CD4-positive, alpha-beta memory T cell (primary cell): ENCODE measurements around the gene ACO1. TPM values are rescaled to one million over a fixed set of nuclear protein-coding genes. Genes with fewer than 3 reads are reported as not detected.

ENCODE experiments used
- CTCF ChIA-PET: fragments of 350-600 bp; sonication (Branson Sonifier 250); formaldehyde crosslinking; loops from one replicate; lab custom pipeline; 2021; ENCODE audit warnings: inconsistent platforms; ENCODE audit not compliant: partially characterized antibody; lab: Charles Lee
- POLR2A ChIA-PET: fragments of 350-600 bp; sonication (Branson Sonifier 250); formaldehyde crosslinking; loops from one replicate; lab custom pipeline; 2021; ENCODE audit not compliant: partially characterized antibody; lab: Charles Lee
- DNase-seq, 5 donors: peaks; one replicate each; pipeline versions ENCODE4 v3.0.0 to v3.0.0-alpha.2; 2020 to 2022; ENCODE audit warnings: mixed read lengths in 1 of 5
- H3K27ac ChIP-seq: one replicate; pipeline ENCODE4 v1.7.0; 2013; ENCODE audit warnings: low read depth, low read length
- H3K27me3 ChIP-seq: 2 replicates; pipeline ENCODE4 v1.7.0; 2013; ENCODE audit warnings: mild to moderate bottlenecking, low read length, moderate library complexity; ENCODE audit not compliant: insufficient read depth
- H3K36me3 ChIP-seq: 2 replicates; pipeline ENCODE4 v1.7.0; 2013; ENCODE audit warnings: mild to moderate bottlenecking, low read length, moderate library complexity; ENCODE audit not compliant: insufficient read depth
- H3K4me1 ChIP-seq: 2 replicates; pipeline ENCODE4 v1.7.0; 2013; ENCODE audit warnings: mild to moderate bottlenecking, low read length, moderate library complexity; ENCODE audit not compliant: insufficient read depth
- H3K4me3 ChIP-seq, 2 donors: one replicate each; pipeline ENCODE4 v1.7.0; 2013; ENCODE audit warnings: low read length in 2 of 2, mild to moderate bottlenecking in 1 of 2
- H3K9me3 ChIP-seq, 2 donors: one replicate each; pipeline ENCODE4 v1.7.0; 2013; ENCODE audit warnings: low read length in 2 of 2, control low read depth in 1 of 2; ENCODE audit not compliant: control insufficient read depth in 1 of 2
- H3K27ac Mint-ChIP-seq, 7 donors: one replicate each; pipeline ENCODE4 v1.8.0; 2020 to 2021; ENCODE audit warnings: mixed read lengths in 7 of 7, mild to moderate bottlenecking in 6 of 7, inconsistent platforms in 3 of 7, moderate library complexity in 3 of 7
- H3K27me3 Mint-ChIP-seq, 2 donors: one replicate each; pipeline ENCODE4 v1.8.0; 2020 to 2021; ENCODE audit warnings: mixed read lengths in 2 of 2
- H3K36me3 Mint-ChIP-seq, 2 donors: one replicate each; pipeline ENCODE4 v1.8.0; 2020 to 2021; ENCODE audit warnings: mixed read lengths in 2 of 2, inconsistent platforms in 1 of 2, mild to moderate bottlenecking in 1 of 2
- H3K4me1 Mint-ChIP-seq, 4 donors: one replicate each; pipeline ENCODE4 v1.8.0; 2020 to 2021; ENCODE audit warnings: mixed read lengths in 4 of 4, mild to moderate bottlenecking in 1 of 4
- H3K4me3 Mint-ChIP-seq, 8 donors: one replicate each; pipeline ENCODE4 v1.8.0; 2020 to 2021; ENCODE audit warnings: mixed read lengths in 8 of 8, mild to moderate bottlenecking in 7 of 8, moderate library complexity in 6 of 8, inconsistent platforms in 3 of 8
- H3K9me3 Mint-ChIP-seq, 8 donors: one replicate each; pipeline ENCODE4 v1.8.0; 2020 to 2021; ENCODE audit warnings: mixed read lengths in 8 of 8, mild to moderate bottlenecking in 5 of 8, inconsistent platforms in 3 of 8, moderate library complexity in 1 of 8
- intact Hi-C: fragments of 100-400 bp; cut with micrococcal nuclease; formaldehyde crosslinking; loops from one replicate; pipeline ENCODE4 v1.15.1; 2023
- polyA plus RNA-seq, 2 donors: library from polyadenylated mRNA; unstranded; fragments of 300-500 nt; fragmentation: Illumina TruSeq; gene quantifications; one replicate each; pipeline ENCODE4 v1.2.3, GENCODE V29; 2021
- total RNA-seq, 2 experiments: library from RNA; stranded (reverse); gene quantifications; one replicate each; pipeline ENCODE4 v1.2.3, GENCODE V29; 2021

Gene ACO1
- total and polyA plus RNA-seq, 4 experiments from 2014 or later: 7.9 to 11.9 (median 9.2) TPM

DNA sequence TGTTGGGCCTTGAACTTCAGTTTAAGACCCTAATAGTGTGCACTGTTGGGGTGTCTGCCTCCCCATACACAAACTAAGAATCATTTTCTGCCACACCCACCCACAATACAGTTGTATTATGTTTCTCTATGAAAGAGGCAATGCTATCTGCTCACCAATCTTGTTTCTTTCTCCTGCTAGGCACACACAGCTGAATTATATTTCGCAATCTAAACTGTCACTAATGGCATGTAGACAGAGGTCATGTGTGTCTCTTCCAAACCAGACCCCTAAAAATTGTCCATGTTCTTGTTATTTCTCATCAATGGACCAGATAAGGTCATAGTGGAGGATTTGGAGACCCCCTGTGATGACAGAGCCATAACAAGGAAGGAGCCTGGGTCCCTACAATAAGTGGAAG is 84.3 kb downstream of the ACO1 start:
- Mint-ChIP-seq H3K36me3 (peaks cover 57 to 80% of the 10 kb centered on the region in 2 donors), H3K27me3 (no peaks in the 10 kb centered on the region), H3K4me1 (no peaks in the 10 kb centered on the region), H3K4me3 (no peak overlapping the region), H3K27ac (peak overlapping the region in 1 of 7 donors; percentile 12), H3K9me3 (no peaks in the 10 kb centered on the region)
- intact Hi-C loops: loop anchor here (5.0 kb wide), 1 partner anchor 59 kb away; the partner anchor contains the start of gene RIGI
- Histone ChIP-seq H3K9me3 (no peaks in the 10 kb centered on the region), H3K27me3 (no peaks in the 10 kb centered on the region), H3K27ac (no peak overlapping the region), H3K4me1 (no peaks in the 10 kb centered on the region), H3K4me3 (no peak overlapping the region), H3K36me3 (peaks cover 44% of the 10 kb centered on the region)
- no peak for DNase-seq
- CTCF ChIA-PET: interaction anchor here (1.0 to 1.2 kb wide), 2 partner anchors 21 to 111 kb away, joined by 3 to 4 read pairs; no protein-coding TSS in a partner anchor
- POLR2A ChIA-PET: no interaction called here

DNA sequence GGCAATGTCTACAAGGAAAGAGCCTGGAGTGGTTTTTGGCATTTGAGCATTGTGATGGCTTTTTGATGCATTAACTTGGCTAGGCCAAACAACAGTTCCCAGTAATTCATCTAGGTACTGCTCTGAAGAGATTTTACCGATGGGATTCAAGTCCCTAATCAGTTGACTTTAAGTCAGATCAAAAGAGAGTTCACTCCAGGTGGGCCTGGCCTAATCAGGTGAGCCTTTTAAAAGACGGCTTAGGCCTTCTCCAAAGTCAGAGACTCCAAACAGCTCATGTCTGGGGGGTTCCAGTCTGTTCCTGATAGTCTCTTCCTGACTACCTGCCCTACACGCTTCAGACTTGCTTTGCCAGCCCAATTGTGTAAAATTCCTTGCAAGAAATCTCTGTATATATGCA is 87.9 kb downstream of the ACO1 start:
- peaks cover 0 to 2% (median 0%) of the 10 kb centered on the region in 8 donors for H3K9me3 Mint-ChIP-seq
- peaks cover 42% of the 10 kb centered on the region for H3K36me3 ChIP-seq
- DNase-seq: no peak
- intact Hi-C loops: loop anchor here (2.0 kb wide), 1 partner anchor 14 kb away; no protein-coding TSS in a partner anchor
- no peak overlapping the region for H3K27ac ChIP-seq
- H3K27me3 Mint-ChIP-seq: no peaks in the 10 kb centered on the region
- ChIA-PET POLR2A (no interaction called here), CTCF (interaction anchor here (1.7 kb wide), 1 partner anchor 93 kb away, joined by 6 read pairs; no protein-coding TSS in a partner anchor)
- no peak overlapping the region for H3K4me3 ChIP-seq
- no peaks in the 10 kb centered on the region for H3K9me3 ChIP-seq
- H3K36me3 Mint-ChIP-seq: peaks cover 57 to 82% of the 10 kb centered on the region in 2 donors
- H3K27ac Mint-ChIP-seq: no peak overlapping the region
- no peaks in the 10 kb centered on the region for H3K27me3 ChIP-seq
- no peak overlapping the region for H3K4me3 Mint-ChIP-seq
- H3K4me1 Mint-ChIP-seq: no peaks in the 10 kb centered on the region
- H3K4me1 ChIP-seq: no peaks in the 10 kb centered on the region

DNA sequence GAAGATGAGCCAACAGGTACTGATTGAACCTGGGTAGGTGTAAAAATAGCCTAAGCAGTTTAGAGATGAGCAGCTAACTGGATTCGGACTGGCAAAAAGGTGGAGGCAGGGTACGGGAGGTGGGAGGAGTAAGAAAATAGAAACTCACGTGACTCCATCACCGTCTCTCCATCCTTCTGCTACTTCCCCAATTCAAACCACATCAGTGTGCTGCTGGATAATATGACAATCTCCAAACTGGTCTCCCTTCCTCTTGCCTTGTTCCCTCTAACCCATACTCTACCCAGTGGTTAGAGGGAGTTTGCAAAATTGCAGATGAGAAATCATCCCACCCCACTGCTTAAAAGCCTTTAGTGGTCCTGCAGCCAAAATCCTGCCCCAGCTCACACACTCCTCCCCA is 98.9 kb downstream of the ACO1 start:
- peaks cover 60 to 76% of the 10 kb centered on the region in 2 donors for H3K36me3 Mint-ChIP-seq
- ChIA-PET CTCF (no interaction called here), POLR2A (no interaction called here)
- Histone ChIP-seq H3K4me3 (no peak overlapping the region), H3K27me3 (no peaks in the 10 kb centered on the region), H3K36me3 (peaks cover 58% of the 10 kb centered on the region), H3K27ac (no peak overlapping the region), H3K9me3 (no peaks in the 10 kb centered on the region), H3K4me1 (no peaks in the 10 kb centered on the region)
- intact Hi-C loops: no loop called here
- no peak overlapping the region for H3K4me3 Mint-ChIP-seq
- no peaks in the 10 kb centered on the region for H3K9me3 Mint-ChIP-seq
- no peaks in the 10 kb centered on the region for H3K27me3 Mint-ChIP-seq
- no peaks in the 10 kb centered on the region for H3K4me1 Mint-ChIP-seq
- peak overlapping the region in 3 of 7 donors; percentile 7 to 72 (median 68) for H3K27ac Mint-ChIP-seq
- DNase-seq: no peak

DNA sequence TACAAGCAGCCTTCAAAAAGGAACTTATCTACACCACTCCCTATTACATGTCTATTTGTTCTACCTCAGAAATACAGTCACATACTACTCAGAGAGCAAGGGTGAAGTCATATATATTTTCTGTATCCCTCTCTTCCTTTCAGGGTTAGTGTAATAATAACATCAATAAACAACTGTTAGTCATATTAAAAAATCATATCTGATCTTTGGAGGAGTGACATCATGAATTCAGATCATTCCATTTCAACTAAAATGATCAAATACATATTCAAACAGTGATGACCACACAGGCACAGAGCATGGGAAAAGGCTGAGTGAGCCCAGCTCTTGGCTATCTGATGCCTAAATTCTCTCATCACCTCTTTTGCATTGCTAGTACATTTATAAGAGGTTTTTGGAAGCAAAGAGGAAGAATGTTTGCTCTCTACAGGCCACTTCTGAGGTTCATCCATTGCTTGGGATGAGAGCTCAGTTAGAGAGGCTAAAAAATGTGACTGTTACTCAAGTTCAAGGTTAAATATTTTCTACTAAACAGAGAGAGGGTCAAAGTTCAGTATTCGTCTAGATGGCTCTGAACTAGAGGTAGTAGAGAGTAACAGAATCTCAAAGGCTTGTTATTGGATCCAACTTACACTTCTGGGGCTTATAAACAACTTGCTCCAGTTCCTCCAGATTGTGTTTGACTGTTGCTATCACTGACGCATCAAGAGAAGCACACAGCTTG is 102.6 kb downstream of the ACO1 start:
- no peak overlapping the region for H3K4me3 Mint-ChIP-seq
- no peaks in the 10 kb centered on the region for H3K9me3 Mint-ChIP-seq
- Histone ChIP-seq H3K9me3 (no peaks in the 10 kb centered on the region), H3K4me1 (no peaks in the 10 kb centered on the region), H3K4me3 (no peak overlapping the region), H3K27ac (no peak overlapping the region), H3K27me3 (no peaks in the 10 kb centered on the region), H3K36me3 (peaks cover 52% of the 10 kb centered on the region)
- H3K4me1 Mint-ChIP-seq: peaks cover 0 to 3% (median 0%) of the 10 kb centered on the region in 4 donors
- peak overlapping the region in 5 of 7 donors; percentile 5 to 77 (median 41) for H3K27ac Mint-ChIP-seq
- ChIA-PET CTCF (interaction anchor here (0.9 to 2.6 kb wide), 4 partner anchors 39 to 108 kb away, joined by 3 to 8 read pairs (median 3); partner anchors contain the start of gene RIGI), POLR2A (no interaction called here)
- no peak for DNase-seq
- intact Hi-C loops: no loop called here
- H3K27me3 Mint-ChIP-seq: no peaks in the 10 kb centered on the region
- peaks cover 59 to 82% of the 10 kb centered on the region in 2 donors for H3K36me3 Mint-ChIP-seq

- Histone ChIP-seq H3K4me1 (no peaks in the 10 kb centered on the region), H3K27me3 (no peaks in the 10 kb centered on the region), H3K9me3 (no peaks in the 10 kb centered on the region), H3K4me3 (no peak overlapping the region), H3K27ac (no peak overlapping the region), H3K36me3 (peaks cover 54% of the 10 kb centered on the region)
- POLR2A ChIA-PET: interaction anchor here (1.3 kb wide), 1 partner anchor 25 kb away, joined by 3 read pairs; no protein-coding TSS in a partner anchor
- Mint-ChIP-seq H3K9me3 (no peaks in the 10 kb centered on the region), H3K27me3 (no peaks in the 10 kb centered on the region), H3K36me3 (peaks cover 60 to 81% of the 10 kb centered on the region in 2 donors), H3K4me1 (peaks cover 0 to 3% (median 0%) of the 10 kb centered on the region in 4 donors), H3K27ac (peak overlapping the region in 1 of 7 donors; percentile 46), H3K4me3 (no peak overlapping the region)
- DNase-seq: no peak
- intact Hi-C loops: no loop called here
- CTCF ChIA-PET: interaction anchor here (0.6 to 1.5 kb wide), 7 partner anchors 17 to 523 kb away, joined by 3 read pairs; partner anchors contain the start of gene RIGI
Measured at GRCh38 chr9:32487981-32488380, 103.5 kb downstream of the ACO1 start.

- H3K4me1 Mint-ChIP-seq: peaks cover 0 to 3% (median 0%) of the 10 kb centered on the region in 4 donors
- peak overlapping the region in 2 of 7 donors; percentile 35 to 63 for H3K27ac Mint-ChIP-seq
- H3K9me3 Mint-ChIP-seq: no peaks in the 10 kb centered on the region
- H3K4me3 Mint-ChIP-seq: no peak overlapping the region
- Histone ChIP-seq H3K4me1 (no peaks in the 10 kb centered on the region), H3K36me3 (peaks cover 34% of the 10 kb centered on the region), H3K4me3 (no peak overlapping the region), H3K27me3 (no peaks in the 10 kb centered on the region), H3K27ac (no peak overlapping the region), H3K9me3 (no peaks in the 10 kb centered on the region)
- no peaks in the 10 kb centered on the region for H3K27me3 Mint-ChIP-seq
- POLR2A ChIA-PET: interaction anchor here (1.4 kb wide), 1 partner anchor 60 kb away, joined by 3 read pairs; no protein-coding TSS in a partner anchor
- H3K36me3 Mint-ChIP-seq: peaks cover 46 to 71% of the 10 kb centered on the region in 2 donors
- intact Hi-C loops: no loop called here
- DNase-seq: no peak
- CTCF ChIA-PET: interaction anchor here (2.6 kb wide), 1 partner anchor 90 kb away, joined by 7 read pairs; no protein-coding TSS in a partner anchor
Measured at GRCh38 chr9:32490601-32491000, 106.2 kb downstream of the ACO1 start.

GRCh38 chr9:32497921-32498320 is 113.5 kb downstream of the ACO1 start:
- CTCF ChIA-PET: interaction anchor here (0.6 to 1.2 kb wide), 3 partner anchors 46 to 115 kb away, joined by 3 to 4 read pairs (median 3); no protein-coding TSS in a partner anchor
- POLR2A ChIA-PET: no interaction called here
- no peaks in the 10 kb centered on the region for H3K27me3 Mint-ChIP-seq

More at GRCh38 chr9:32497921-32498320, 113.5 kb downstream of the ACO1 start:
- no peaks in the 10 kb centered on the region for H3K27me3 ChIP-seq
- no peak for DNase-seq
- no peak overlapping the region for H3K4me3 Mint-ChIP-seq
- no peaks in the 10 kb centered on the region for H3K9me3 Mint-ChIP-seq
- H3K36me3 ChIP-seq: peaks cover 12% of the 10 kb centered on the region
- H3K4me1 Mint-ChIP-seq: peaks cover 2 to 6% (median 4%) of the 10 kb centered on the region in 4 donors
- H3K4me1 ChIP-seq: no peaks in the 10 kb centered on the region
- H3K36me3 Mint-ChIP-seq: peaks cover 44 to 59% of the 10 kb centered on the region in 2 donors
- H3K9me3 ChIP-seq: no peaks in the 10 kb centered on the region
- H3K27ac ChIP-seq: no peak overlapping the region
- intact Hi-C loops: no loop called here
- peak overlapping the region in 3 of 7 donors; percentile 18 to 59 (median 37) for H3K27ac Mint-ChIP-seq
- no peak overlapping the region for H3K4me3 ChIP-seq
